PC-3 (cell line): ENCODE measurements around the gene NASP. TPM values are rescaled to one million over a fixed set of nuclear protein-coding genes. Genes with fewer than 3 reads are reported as not detected.

Source experiments
- ATAC-seq: fragments of 200-7000 bp; cut with Tn5 transposase; 2 replicates; pipeline ENCODE4 v1.9.1; 2020; ENCODE audit warnings: mild to moderate bottlenecking, moderate library complexity
- BruUV-seq: library from RNA; stranded (reverse); fragments of 400-500 nt; replicated peaks from 2 replicates; lab custom pipeline; 2021; lab: Mats Ljungman, UMichigan
- CTCF ChIA-PET: fragments of 300-600 bp; sonication (Branson Sonifier 250); formaldehyde crosslinking; loops from one replicate; lab custom pipeline; 2022; ENCODE audit warnings: antibody characterized with exemption; lab: Charles Lee
- POLR2A ChIA-PET: fragments of 300-600 bp; sonication (Branson Sonifier 250); formaldehyde crosslinking; loops from one replicate; lab custom pipeline; 2022; ENCODE audit warnings: antibody characterized with exemption; ENCODE audit not compliant: unreplicated experiment; lab: Charles Lee
- DNase-seq: peaks from one replicate; pipeline ENCODE4 v3.0.0-alpha.2; 2015
- H2AFZ ChIP-seq: fragments of 300-600 bp; sonication (generic); 2 replicates; pipeline ENCODE4 v1.6.0; 2016; ENCODE audit warnings: antibody characterized with exemption, low read length
- H3F3A ChIP-seq: fragments of 300-600 bp; sonication (generic); one replicate; pipeline ENCODE4 v1.6.0; 2017; ENCODE audit warnings: antibody characterized with exemption, low read length, control low read depth, mild to moderate bottlenecking; ENCODE audit not compliant: unreplicated experiment
- H3K27ac ChIP-seq: fragments of 300-600 bp; sonication (generic); 2 replicates; pipeline ENCODE4 v1.5.1; 2016; ENCODE audit warnings: mild to moderate bottlenecking, low read length
- H3K27me3 ChIP-seq: fragments of 300-600 bp; sonication (generic); 2 replicates; pipeline ENCODE4 v1.6.1; 2016; ENCODE audit warnings: low read length, mixed read lengths
- H3K36me3 ChIP-seq: fragments of 300-600 bp; sonication (generic); 2 replicates; pipeline ENCODE4 v1.6.1; 2016; ENCODE audit warnings: low read depth, mixed run types, low read length, mixed read lengths
- H3K4me1 ChIP-seq: fragments of 300-600 bp; sonication (generic); 2 replicates; pipeline ENCODE4 v1.5.1; 2016; ENCODE audit warnings: low read length; ENCODE audit not compliant: insufficient read depth
- H3K4me2 ChIP-seq: fragments of 300-600 bp; sonication (generic); 2 replicates; pipeline ENCODE4 v1.6.0; 2016; ENCODE audit warnings: low read length
- H3K4me3 ChIP-seq: fragments of 300-600 bp; sonication (generic); 2 replicates; pipeline ENCODE4 v1.5.1; 2016; ENCODE audit warnings: mild to moderate bottlenecking, low read length, mixed read lengths
- H3K79me2 ChIP-seq: fragments of 300-600 bp; sonication (generic); 2 replicates; pipeline ENCODE4 v1.6.1; 2017; ENCODE audit warnings: low read length, mixed read lengths
- H3K9ac ChIP-seq: fragments of 300-600 bp; sonication (generic); 2 replicates; pipeline ENCODE4 v1.6.0; 2016; ENCODE audit warnings: mild to moderate bottlenecking, low read length
- H3K9me2 ChIP-seq: fragments of 300-600 bp; sonication (generic); replicated peaks from 2 replicates; pipeline ENCODE4 v1.6.1; 2016; ENCODE audit warnings: mixed run types, low read length, mixed read lengths
- H3K9me3 ChIP-seq: fragments of 300-600 bp; sonication (generic); 2 replicates; pipeline ENCODE4 v1.6.1; 2016; ENCODE audit warnings: low read length, mixed read lengths
- H4K20me1 ChIP-seq: fragments of 300-600 bp; sonication (generic); 2 replicates; pipeline ENCODE4 v1.6.1; 2016; ENCODE audit warnings: low read length, mixed read lengths
- CTCF ChIP-seq: fragments of 300-600 bp; sonication (generic); conservative IDR thresholded peaks from 2 replicates; pipeline ENCODE4 v1.5.1; 2017; ENCODE audit warnings: antibody characterized with exemption, low read depth, mild to moderate bottlenecking, low read length
- EZH2 ChIP-seq: fragments of 300-600 bp; sonication (generic); IDR thresholded peaks from one replicate; pipeline ENCODE4 v1.6.1; 2017; ENCODE audit warnings: antibody characterized with exemption, mild to moderate bottlenecking, low read length; ENCODE audit not compliant: unreplicated experiment
- EZH2phosphoT487 ChIP-seq: fragments of 300-600 bp; sonication (generic); IDR thresholded peaks from 2 replicates; pipeline ENCODE4 v1.6.1; 2018; ENCODE audit warnings: mild to moderate bottlenecking, antibody characterized with exemption, low read length, borderline replicate concordance
- intact Hi-C: fragments of 100-400 bp; cut with micrococcal nuclease; formaldehyde crosslinking; loops from 2 replicates; pipeline ENCODE4 v1.9.0; 2023
- total RNA-seq: library from RNA; depleted of rRNA; stranded (reverse); fragments of >200 nt; gene quantifications from 2 replicates; pipeline ENCODE4 v1.2.3, GENCODE V29; 2014

NASP gene
- total RNA-seq, 1 experiment from 2014 or later: 119 TPM

DNA sequence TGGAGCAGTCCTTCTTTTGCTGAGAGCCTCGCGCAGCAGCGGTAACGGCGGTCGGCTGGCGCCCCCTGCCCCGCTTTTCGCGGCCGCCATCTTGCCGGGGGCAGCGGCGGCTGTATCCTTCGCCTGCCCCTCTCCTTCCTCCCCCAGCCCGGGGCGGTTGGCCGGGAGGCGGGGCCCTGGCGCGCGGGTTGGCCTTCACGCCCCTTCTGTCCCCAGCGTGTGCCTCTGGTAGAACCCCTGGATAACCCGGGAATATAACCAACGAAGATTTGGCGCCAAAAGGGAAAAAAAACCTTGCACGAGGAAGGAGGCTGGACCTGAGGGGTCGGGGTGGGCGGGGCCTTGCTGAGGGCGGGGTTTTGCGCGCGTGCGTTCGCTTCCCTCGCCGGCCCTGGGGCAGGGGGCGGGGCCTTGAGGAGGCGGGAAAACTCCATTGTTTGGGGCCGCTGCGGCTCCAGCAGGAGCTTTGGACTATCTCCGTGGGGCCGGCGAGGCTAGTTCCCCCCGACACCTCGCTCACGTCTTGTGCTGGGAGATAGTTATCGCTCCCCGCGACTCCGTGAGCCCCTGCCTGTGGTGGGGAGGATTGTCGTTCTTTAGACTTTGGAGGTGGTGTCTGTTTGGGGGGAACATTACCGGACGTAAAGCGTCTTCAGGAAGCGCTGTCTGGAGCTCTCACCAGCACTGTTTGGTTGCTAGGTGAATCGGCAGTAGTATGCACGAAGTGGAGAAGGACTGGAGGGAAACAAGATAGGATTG lies 689 bp downstream of the NASP start:
- Histone ChIP-seq H3K9ac (peak overlapping the region; percentile 92), H3K4me3 (peak overlapping the region; percentile 91), H3K4me1 (peaks cover 7% of the 10 kb centered on the region), H3K36me3 (no peaks in the 10 kb centered on the region; the same call in 1 of the 2 replicates), H3K9me2 (no peaks in the 10 kb centered on the region), H3K27me3 (no peaks in the 10 kb centered on the region), H3K4me2 (peak overlapping the region; percentile 98), H4K20me1 (peaks cover 47% of the 10 kb centered on the region), H3K79me2 (peaks cover 57% of the 10 kb centered on the region), H3K9me3 (no peaks in the 10 kb centered on the region), H3K27ac (peak overlapping the region; percentile 62), H2AFZ (peak overlapping the region; percentile 100), H3F3A (peaks cover 3% of the 10 kb centered on the region)
- ChIA-PET POLR2A (interaction anchor here (0.5 kb wide), 1 partner anchor 211 kb away, joined by 3 read pairs; no protein-coding TSS in a partner anchor), CTCF (interaction anchor here (0.8 to 1.0 kb wide), 2 partner anchors 281 to 660 kb away, joined by 6 read pairs; no protein-coding TSS in a partner anchor)
- ATAC-seq (peak; percentile 50), DNase-seq (peak; percentile 90)
- no peak for TF ChIP-seq CTCF
- TF ChIP-seq EZH2: no peak
- no peak for TF ChIP-seq EZH2phosphoT487
- no TSS peak for BruUV-seq
- intact Hi-C loops: loop anchor here (2.0 kb wide), 1 partner anchor 102 kb away; the partner anchor contains the start of gene GPBP1L1

GRCh38 chr1:45585110-45585426 lies 1.2 kb downstream of the NASP start:
- TF ChIP-seq EZH2phosphoT487 (no peak), EZH2 (no peak), CTCF (no peak)
- ChIA-PET CTCF (interaction anchor here (0.8 to 1.0 kb wide), 2 partner anchors 282 to 660 kb away, joined by 6 read pairs; no protein-coding TSS in a partner anchor), POLR2A (interaction anchor here (0.5 kb wide), 1 partner anchor 211 kb away, joined by 3 read pairs; no protein-coding TSS in a partner anchor)
- Histone ChIP-seq H3K9ac (peak overlapping the region; percentile 92), H2AFZ (peak overlapping the region; percentile 66; the same call in 1 of the 2 replicates), H3K36me3 (no peaks in the 10 kb centered on the region; the same call in 1 of the 2 replicates), H3K9me3 (no peaks in the 10 kb centered on the region), H3F3A (peaks cover 3% of the 10 kb centered on the region), H3K4me3 (peak overlapping the region; percentile 91), H4K20me1 (peaks cover 52% of the 10 kb centered on the region), H3K4me1 (peaks cover 7% of the 10 kb centered on the region), H3K27ac (peak overlapping the region; percentile 39; the same call in 1 of the 2 replicates), H3K9me2 (no peaks in the 10 kb centered on the region), H3K27me3 (no peaks in the 10 kb centered on the region), H3K79me2 (peaks cover 62% of the 10 kb centered on the region), H3K4me2 (peak overlapping the region; percentile 98)
- ATAC-seq: no peak
- BruUV-seq: no TSS peak
- intact Hi-C loops: loop anchor here (2.0 kb wide), 1 partner anchor 102 kb away; the partner anchor contains the start of gene GPBP1L1
- DNase-seq: no peak
